GM12878 (cell line): ENCODE data around the gene NLRC5.

Experiments
- BHLHE40 ChIP-seq, 2 experiments: fragments of 450-650 bp in 1 of 2; IDR thresholded peaks; 2 replicates each; pipeline ENCODE4 v1.6.1; 2011 to 2017; ENCODE audit warnings: low read depth in 2 of 2, borderline replicate concordance in 1 of 2, improper control_type of control experiment in 1 of 2, low read length in 1 of 2, mild to moderate bottlenecking in 1 of 2
- CHD1 ChIP-seq: IDR thresholded peaks from 2 replicates; pipeline ENCODE4 v1.6.1; 2012; ENCODE audit warnings: low read depth, low read length, improper control_type of control experiment
- CREB1 ChIP-seq: IDR thresholded peaks from 2 replicates; pipeline ENCODE4 v1.6.1; 2012; ENCODE audit warnings: low read depth, mild to moderate bottlenecking, inconsistent platforms
- CTCF ChIP-seq, 3 experiments: IDR thresholded peaks in 2 of 3; conservative IDR thresholded peaks in 1 of 3; 2 replicates each; pipeline ENCODE4 v1.5.1; 2011; ENCODE audit warnings: low read depth in 3 of 3, low read length in 3 of 3, mild to moderate bottlenecking in 3 of 3, control low read depth in 2 of 3, moderate library complexity in 2 of 3, inconsistent platforms in 1 of 3, mixed read lengths in 1 of 3; ENCODE audit not compliant: control insufficient read depth in 2 of 3, insufficient read depth in 1 of 3; ENCODE audit errors: extremely low read depth in 1 of 3
- EZH2 ChIP-seq: IDR thresholded peaks from 2 replicates; pipeline ENCODE4 v1.6.1; 2012; ENCODE audit warnings: low read depth, mild to moderate bottlenecking, control low read depth, inconsistent platforms, low read length, borderline replicate concordance; ENCODE audit not compliant: control insufficient read depth
- MYC ChIP-seq: IDR thresholded peaks from 2 replicates; pipeline ENCODE4 v1.6.1; 2011; ENCODE audit warnings: mild to moderate bottlenecking, low read length, moderate library complexity, inconsistent platforms; ENCODE audit not compliant: insufficient read depth, insufficient replicate concordance, insufficient read length, severe bottlenecking
- SMC3 ChIP-seq: IDR thresholded peaks from 2 replicates; pipeline ENCODE4 v1.6.1; 2011; ENCODE audit warnings: low read length, improper control_type of control experiment, borderline replicate concordance
- TBL1XR1 ChIP-seq: IDR thresholded peaks from 2 replicates; pipeline ENCODE4 v1.6.1; 2012; ENCODE audit warnings: low read depth, low read length, improper control_type of control experiment
- YY1 ChIP-seq: IDR thresholded peaks from 2 replicates; pipeline ENCODE4 v1.6.1; 2011; ENCODE audit warnings: low read depth, mild to moderate bottlenecking, low read length

- TF ChIP-seq SMC3 (no peak), EZH2 (no peak), YY1 (no peak; the same call in 1 of the 2 replicates), CREB1 (peak; percentile 76), TBL1XR1 (0 out of 2 replicates have a peak, but pooled peaks have one; percentile 17), BHLHE40 (IDR thresholded peaks at IDR 0.05; ENCODE audit: borderline replicate concordance in 1 of 2, low read depth in 2 of 2, low read length in 1 of 2) (peak in 1 of 2 experiments; percentile 30; a peak in 1 of 4 replicates), CTCF (IDR thresholded peaks at IDR 0.05 in 2 of 3, conservative IDR thresholded peaks at IDR 0.05 in 1 of 3; ENCODE audit: control insufficient read depth in 2 of 3, extremely low read depth in 1 of 3, insufficient read depth in 1 of 3, low read depth in 3 of 3, low read length in 3 of 3) (no peak), MYC (no peak), CHD1 (no peak; the same call in 1 of the 2 replicates)
These were observed 11.1 kb downstream of the NLRC5 start for GRCh38 chr16:57000271-57001025.
